HG02759 (cell line): Measurements from ENCODE around the gene GUCY2D.

ENCODE experiments used
- ATAC-seq: cut with Tn5 transposase; IDR thresholded peaks from one replicate; pipeline ENCODE4 v1.9.1; 2021; ENCODE audit warnings: mild to moderate bottlenecking, moderate library complexity; ENCODE audit not compliant: unreplicated experiment

GUCY2D gene

DNA sequence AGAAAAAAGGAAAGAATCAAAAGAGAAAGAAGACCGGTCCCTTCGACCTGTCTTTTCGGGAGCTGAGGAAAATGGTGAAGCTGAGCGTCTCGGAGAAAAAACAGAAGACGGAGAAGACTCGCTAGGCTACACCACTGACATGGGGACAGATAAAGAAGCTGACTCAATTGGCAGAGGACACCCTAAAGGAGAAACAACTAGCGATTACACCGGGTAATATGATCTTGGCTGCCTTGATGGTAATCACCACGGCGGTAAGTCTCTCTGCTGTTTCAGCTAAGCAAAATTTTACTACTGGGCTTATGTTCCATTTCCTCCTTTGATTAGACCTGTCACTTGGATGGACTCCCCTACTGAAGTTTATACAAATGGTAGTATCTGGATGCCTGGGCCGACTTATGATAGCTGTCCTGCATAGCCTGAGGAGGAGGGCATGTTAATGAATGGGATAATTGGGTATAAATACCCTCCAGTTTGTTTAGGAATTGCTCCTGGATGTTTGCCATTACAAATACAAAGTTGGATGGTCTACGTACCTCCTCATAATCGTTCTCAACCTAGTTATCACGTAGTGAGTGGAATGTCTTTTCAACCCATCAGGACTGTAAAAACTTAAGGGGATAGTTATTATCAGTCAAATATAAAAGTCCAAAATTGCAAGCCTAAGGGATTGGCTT lies 60.5 kb downstream of the GUCY2D start:
- no peak for ATAC-seq

DNA sequence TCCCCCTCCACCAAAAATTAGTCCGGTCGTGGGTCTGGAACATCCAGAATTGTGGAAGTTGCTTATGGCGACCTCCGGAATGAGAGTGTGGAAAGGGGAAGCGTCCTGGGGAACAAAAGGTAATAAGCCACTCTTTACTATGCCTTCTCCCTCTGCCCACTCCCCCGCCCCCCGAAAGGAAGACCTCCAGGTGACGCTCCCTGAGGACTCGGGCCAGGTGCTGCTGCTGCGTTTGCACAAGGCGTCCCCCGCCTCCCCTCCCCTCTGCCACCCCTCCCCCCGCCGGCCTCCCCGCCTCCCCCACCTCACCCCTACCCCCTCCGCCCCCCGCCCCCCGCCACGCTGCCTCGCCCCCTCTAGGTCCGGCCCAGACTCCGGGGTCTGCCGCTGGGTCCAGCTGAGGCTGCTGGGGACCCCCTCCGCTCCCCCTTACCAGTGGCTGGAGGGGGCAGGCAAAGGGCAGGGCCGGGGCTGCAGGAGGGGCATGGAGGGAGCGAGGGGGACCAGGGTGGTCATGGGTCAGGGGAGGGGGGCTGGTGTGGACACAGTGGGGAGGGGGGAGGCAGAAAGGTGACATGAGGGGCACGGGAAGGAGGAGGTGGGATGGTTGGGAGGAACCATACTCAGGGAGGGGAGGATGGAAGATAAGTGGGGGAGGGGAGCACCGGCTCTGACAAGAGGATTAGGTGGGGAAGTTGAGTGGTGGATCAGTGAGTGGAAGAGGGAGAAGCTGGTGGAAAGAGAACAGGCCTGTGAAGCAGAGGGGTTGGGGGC lies 61.5 kb downstream of the GUCY2D start:
- ATAC-seq: no peak

DNA sequence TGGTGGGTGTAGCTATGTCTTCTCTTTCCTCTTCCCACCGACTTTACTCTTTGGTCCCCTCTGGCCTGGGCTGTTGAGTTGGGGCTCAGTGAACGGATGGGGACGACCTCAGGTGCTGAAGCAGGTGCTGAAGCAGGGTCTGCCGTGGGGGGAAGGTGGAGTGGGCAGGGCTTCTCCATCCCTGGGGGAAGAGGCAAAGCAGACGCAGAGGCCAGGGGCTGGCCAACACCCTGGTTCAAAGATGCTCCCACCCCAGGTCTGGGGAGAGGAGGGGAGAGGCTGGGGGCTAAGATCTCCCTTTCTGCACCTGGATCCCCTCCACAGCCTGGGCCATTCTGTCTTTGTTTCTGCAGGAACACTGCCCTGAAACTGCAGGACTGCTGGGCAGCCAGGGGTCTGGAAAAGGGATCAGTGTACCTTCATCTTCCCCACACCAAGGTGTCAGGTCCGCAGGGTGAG lies 62.2 kb downstream of the GUCY2D start:
- ATAC-seq: no peak

DNA sequence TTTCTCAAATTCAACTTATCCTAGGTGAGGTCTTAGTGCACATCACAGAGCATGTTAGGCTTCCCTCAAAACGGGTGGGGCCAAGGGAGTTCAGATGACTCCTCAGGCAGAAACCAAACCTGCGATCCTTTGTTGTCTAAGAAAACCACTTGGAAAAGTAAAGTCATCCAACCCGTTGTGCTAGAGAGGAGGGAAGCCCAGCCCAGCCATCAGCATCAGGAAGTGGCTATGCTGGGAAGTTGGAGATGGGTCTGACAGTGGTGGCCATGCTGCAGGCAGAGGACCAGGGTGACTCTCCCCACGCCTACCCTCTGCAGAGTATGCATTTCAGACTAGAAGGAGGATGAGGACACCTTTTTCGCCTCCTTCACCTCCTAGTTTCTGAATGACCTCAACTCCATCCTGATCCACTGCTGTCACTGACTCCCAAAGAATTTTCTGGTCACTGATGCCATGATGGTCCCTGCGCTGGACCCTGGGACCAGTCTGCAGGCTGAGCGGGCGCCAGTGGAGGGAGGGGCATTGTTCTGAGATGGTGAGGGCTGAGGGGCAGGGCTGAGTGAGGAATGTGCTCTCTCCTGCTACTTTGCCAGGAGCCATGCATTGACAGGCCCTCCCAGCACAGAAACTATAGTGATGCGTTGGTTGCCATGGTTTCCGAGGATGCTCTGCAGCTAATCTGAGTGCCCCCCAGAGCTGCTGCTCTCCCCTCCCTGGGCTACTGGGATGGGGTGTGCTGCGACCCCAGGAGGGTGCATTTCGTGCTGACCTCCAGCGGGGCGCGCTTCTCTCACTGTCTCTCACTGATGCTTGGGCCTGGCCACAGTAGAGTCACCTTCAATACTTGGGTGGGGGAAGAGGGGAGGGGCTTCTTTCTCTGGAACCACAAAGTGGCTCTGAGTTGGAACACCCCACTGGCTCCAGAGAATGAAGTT lies 64.7 kb downstream of the GUCY2D start:
- ATAC-seq: no peak

DNA sequence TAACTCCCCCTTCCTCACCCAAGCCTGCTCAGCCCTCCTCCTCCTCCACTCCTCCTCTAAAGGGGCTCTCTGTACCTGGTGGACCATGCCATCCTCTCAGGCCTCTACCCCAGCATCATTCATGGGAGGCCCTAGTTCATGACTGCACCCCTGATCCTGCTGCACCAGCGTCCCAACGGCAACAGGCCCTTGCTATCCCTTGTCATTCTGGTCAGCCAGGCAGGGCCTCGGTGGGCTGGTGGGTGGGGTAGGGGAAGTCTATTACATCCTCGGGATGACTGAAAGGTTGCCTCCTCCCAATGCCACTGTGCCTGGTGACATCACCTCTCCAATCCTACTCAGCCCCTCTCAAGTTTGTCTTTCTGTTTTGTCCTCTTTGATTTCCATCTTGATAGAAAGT lies 65.4 kb downstream of the GUCY2D start:
- ATAC-seq: no peak

DNA sequence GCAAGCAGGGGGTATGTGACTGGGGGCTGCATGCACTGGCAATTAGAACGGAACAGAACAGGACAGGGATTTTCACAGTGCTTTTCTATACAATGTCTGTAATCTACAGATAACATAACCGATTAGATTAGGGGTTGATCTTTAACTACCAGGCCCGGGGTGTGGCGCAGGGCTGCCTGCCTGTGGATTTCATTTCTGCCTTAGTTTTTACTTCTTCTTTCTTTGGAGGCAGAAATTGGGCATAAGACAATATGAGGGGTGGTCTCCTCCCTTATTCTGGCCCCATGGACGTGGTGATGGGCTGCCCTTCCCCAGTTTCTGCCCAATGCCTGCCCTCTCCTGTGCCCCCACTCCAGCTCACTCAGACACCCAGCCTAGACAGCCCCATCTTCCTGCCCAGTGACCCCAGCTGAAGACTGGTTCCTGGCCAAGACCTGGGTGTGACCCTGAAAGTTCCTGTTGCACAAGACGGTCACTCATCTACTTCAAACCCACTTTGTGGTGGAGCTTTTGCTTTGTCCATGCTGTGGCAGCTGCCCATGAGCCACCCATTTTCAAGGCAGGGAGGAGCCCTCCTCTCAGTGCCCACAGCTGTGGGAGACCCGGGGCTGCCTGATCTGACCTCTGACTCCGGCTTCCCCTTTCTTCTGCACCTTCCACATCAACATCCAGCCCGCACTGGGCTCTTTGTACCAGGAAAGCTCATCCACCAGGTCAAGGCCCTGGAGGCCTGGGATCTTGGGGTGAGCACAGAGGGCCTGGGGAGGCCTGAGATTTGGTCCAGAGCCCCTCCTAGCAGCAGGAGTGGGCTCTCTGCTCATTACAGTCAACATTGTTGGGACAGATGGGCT lies 66.5 kb downstream of the GUCY2D start:
- no peak for ATAC-seq

DNA sequence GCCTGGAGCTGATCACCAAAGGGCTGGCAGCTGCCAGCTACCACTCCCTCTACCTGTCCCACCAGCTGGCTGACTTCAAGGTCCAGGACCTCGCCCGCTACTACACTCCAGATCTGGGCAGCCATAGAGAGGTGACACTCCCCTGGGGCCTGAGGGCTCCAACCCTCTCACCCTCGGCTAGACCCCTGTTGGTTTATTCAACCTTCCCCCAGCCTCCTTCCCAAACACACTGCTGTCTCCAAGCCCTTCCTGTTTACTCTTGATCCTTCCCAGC lies 67.1 kb downstream of the GUCY2D start:
- no peak for ATAC-seq
